ENCODE results near the gene NUP50.

GRCh38 chr22:45197606-45198462 lies 34.1 kb downstream of the NUP50 start:
- no peak for TF ChIP-seq CREB5 (CRISPR knock-in tag; IDR thresholded peaks at IDR 0.05; ENCODE audit: low read depth)
- TF ChIP-seq ARNTL (CRISPR knock-in tag; IDR thresholded peaks at IDR 0.05; ENCODE audit: borderline replicate concordance, low read depth) = no peak
- no peak for TF ChIP-seq RARB (CRISPR knock-in tag; IDR thresholded peaks at IDR 0.05)
- no peak for TF ChIP-seq SNAI2 (CRISPR knock-in tag; IDR thresholded peaks at IDR 0.05)
- no peak for TF ChIP-seq ZFP30 (CRISPR knock-in tag; IDR thresholded peaks at IDR 0.05)
- TF ChIP-seq CSRNP3 (CRISPR knock-in tag; IDR thresholded peaks at IDR 0.05) = no peak
- TF ChIP-seq ZNF565 (CRISPR knock-in tag; conservative IDR thresholded peaks at IDR 0.05; ENCODE audit: low read depth) = no peak
- no peak for TF ChIP-seq TSHZ2 (CRISPR knock-in tag; IDR thresholded peaks at IDR 0.05)
- TF ChIP-seq ZNF8 (CRISPR knock-in tag; IDR thresholded peaks at IDR 0.05) = no peak
- TF ChIP-seq TOX (CRISPR knock-in tag; IDR thresholded peaks at IDR 0.05; ENCODE audit: borderline replicate concordance) = no peak
- TF ChIP-seq OSR1 (CRISPR knock-in tag; IDR thresholded peaks at IDR 0.05) = no peak
- TF ChIP-seq PATZ1 (CRISPR knock-in tag; IDR thresholded peaks at IDR 0.05; ENCODE audit: borderline replicate concordance) = no peak
- no peak for TF ChIP-seq ESRRG (CRISPR knock-in tag; IDR thresholded peaks at IDR 0.05)
